Endothelial cell of umbilical vein (primary cell): Measurements from ENCODE around the gene VPS51. TPM values are rescaled to one million over a fixed set of nuclear protein-coding genes. Genes with fewer than 3 reads are reported as not detected.

ENCODE experiments used
- BruUV-seq: library from RNA; stranded (reverse); fragments of 400-500 nt; replicated peaks from 2 replicates; lab custom pipeline; 2021; lab: Mats Ljungman, UMichigan
- CTCF ChIA-PET: fragments of 300-600, 350-600 bp; sonication (Branson Sonifier 250); formaldehyde crosslinking; loops from one replicate; lab custom pipeline; 2021; ENCODE audit warnings: antibody characterized with exemption, inconsistent platforms; lab: Charles Lee
- POLR2A ChIA-PET: fragments of 300-600, 350-600 bp; sonication (Branson Sonifier 250); formaldehyde crosslinking; loops from one replicate; lab custom pipeline; 2021; ENCODE audit warnings: antibody characterized with exemption, inconsistent platforms; lab: Charles Lee
- DNase-seq: peaks from one replicate; pipeline ENCODE4 v3.0.0-alpha.2; 2011; ENCODE audit warnings: low read depth, low spot score
- FAIRE-seq: peaks from 2 replicates; lab custom pipeline; 2011; peaks lifted over from hg19 to GRCh38; lab: Jason Lieb, UNC
- H2AFZ ChIP-seq: 2 replicates; pipeline ENCODE4 v1.6.0; 2012; ENCODE audit warnings: low read depth, low read length, control low read depth, inconsistent platforms
- H3K27ac ChIP-seq: 2 replicates; pipeline ENCODE4 v1.5.1; 2011; ENCODE audit warnings: low read depth, mild to moderate bottlenecking, control low read depth, low read length, moderate library complexity; ENCODE audit not compliant: insufficient read depth
- H3K27me3 ChIP-seq, 2 experiments: 2 replicates each; pipeline versions ENCODE4 v1.6.0 to v1.6.1; 2011; ENCODE audit warnings: low read length in 2 of 2, mixed read lengths in 1 of 2; ENCODE audit not compliant: control insufficient read depth in 2 of 2, insufficient read depth in 2 of 2
- H3K36me3 ChIP-seq, 2 experiments: 2 replicates in 1 of 2; 3 replicates in 1 of 2; pipeline ENCODE4 v1.5.1; 2011; ENCODE audit warnings: low read length in 2 of 2, mild to moderate bottlenecking in 1 of 2, moderate library complexity in 1 of 2; ENCODE audit not compliant: control insufficient read depth in 2 of 2, insufficient read depth in 2 of 2; ENCODE audit errors: extremely low read depth in 1 of 2
- H3K4me1 ChIP-seq: 3 replicates; pipeline ENCODE4 v1.5.1; 2011; ENCODE audit warnings: mild to moderate bottlenecking, low read length; ENCODE audit not compliant: control insufficient read depth, insufficient read depth; ENCODE audit errors: extremely low read depth
- H3K4me2 ChIP-seq: 2 replicates; pipeline ENCODE4 v1.6.1; 2011; ENCODE audit warnings: low read length, control low read depth, mixed read lengths; ENCODE audit not compliant: insufficient read depth
- H3K4me3 ChIP-seq, 3 experiments: fragments of 200-600 bp in 1 of 3; sonication (generic), shearing (Covaris generic) in 1 of 3; replicated peaks in 1 of 3; 2 replicates each; pipeline ENCODE4 v1.5.1; 2011 to 2016; ENCODE audit warnings: control low read depth in 3 of 3, low read length in 3 of 3, mild to moderate bottlenecking in 2 of 3, inconsistent platforms in 1 of 3, low read depth in 1 of 3, moderate library complexity in 1 of 3; ENCODE audit not compliant: insufficient read depth in 1 of 3
- H3K79me2 ChIP-seq: 2 replicates; pipeline ENCODE4 v1.6.0; 2012; ENCODE audit warnings: low read length, inconsistent platforms; ENCODE audit not compliant: control insufficient read depth, insufficient read depth
- H3K9ac ChIP-seq: replicated peaks from 2 replicates; pipeline ENCODE3; 2011; ENCODE audit warnings: low read length, control low read depth; ENCODE audit not compliant: insufficient read depth; ENCODE audit errors: extremely low read depth
- H3K9me1 ChIP-seq: replicated peaks from 3 replicates; pipeline ENCODE4 v1.6.0; 2011; ENCODE audit warnings: mild to moderate bottlenecking, low read length; ENCODE audit not compliant: control insufficient read depth, insufficient read depth; ENCODE audit errors: extremely low read depth
- H3K9me3 ChIP-seq: replicated peaks from 2 replicates; pipeline ENCODE4 v1.5.1; 2012; ENCODE audit warnings: low read length, inconsistent platforms; ENCODE audit not compliant: control insufficient read depth, insufficient read depth
- H4K20me1 ChIP-seq: replicated peaks from 2 replicates; pipeline ENCODE3; 2011; ENCODE audit warnings: mild to moderate bottlenecking, low read length; ENCODE audit not compliant: control insufficient read depth, insufficient read depth; ENCODE audit errors: extremely low read depth
- JUN ChIP-seq: IDR thresholded peaks from 2 replicates; pipeline ENCODE4 v1.6.1; 2011; ENCODE audit warnings: borderline replicate concordance, low read depth; ENCODE audit not compliant: insufficient read length, insufficient read depth
- MAX ChIP-seq: IDR thresholded peaks from 2 replicates; pipeline ENCODE4 v1.6.1; 2011; ENCODE audit not compliant: insufficient read depth, insufficient read length
- dilution Hi-C: fragments of 300-500 bp; cut with MboI; formaldehyde crosslinking; loops from one replicate; pipeline ENCODE4 v1.15.0; 2019; ENCODE audit warnings: low sequenced_read_pairs; ENCODE audit not compliant: extremely low pct_ligation_motif_present
- intact Hi-C: fragments of 100-400 bp; cut with micrococcal nuclease; formaldehyde crosslinking; loops from one replicate; pipeline ENCODE4 v1.10.0; 2022
- polyA plus RNA-seq, 4 experiments: library from polyadenylated mRNA; depleted of rRNA in 3 of 4; stranded (reverse) in 3 of 4; unstranded in 1 of 4; fragments of >200 nt; gene quantifications; 2 replicates each; pipeline versions ENCODE4 v1.2.1 to v1.2.3, GENCODE V29; 2011 to 2012; ENCODE audit warnings: missing spikeins in 1 of 4
- total RNA-seq: library from RNA; stranded (reverse); gene quantifications from 2 replicates; pipeline ENCODE4 v1.2.3, GENCODE V29; 2021

VPS51 gene
- total and polyA plus RNA-seq, 2 donors (not counting 3 experiments of a cell fraction or from before 2014, with no cell fraction given): 108 to 146 TPM

GRCh38 chr11:65151331-65151899 is 55.4 kb downstream of the VPS51 start:
- peaks cover 7% of the 10 kb centered on the region for H3K4me1 ChIP-seq

GRCh38 chr11:65152122-65152521 is 56.1 kb downstream of the VPS51 start:
- Histone ChIP-seq H3K4me1 (peaks cover 7% of the 10 kb centered on the region), H3K4me3 (no peak overlapping the region), H2AFZ (no peak overlapping the region), H3K4me2 (no peak overlapping the region), H3K27ac (no peak overlapping the region), H3K79me2 (no peaks in the 10 kb centered on the region), H3K9ac (no peak overlapping the region), H3K9me3 (no peaks in the 10 kb centered on the region), H3K9me1 (no peaks in the 10 kb centered on the region), H3K27me3 (peaks cover 4 to 7% of the 10 kb centered on the region in 2 experiments), H3K36me3 (no peaks in the 10 kb centered on the region), H4K20me1 (no peaks in the 10 kb centered on the region)
- intact Hi-C loops (no loop called here), dilution Hi-C loops (no loop called here)
- POLR2A ChIA-PET: no interaction called here
- TF ChIP-seq JUN: no peak
- FAIRE-seq (no peak), DNase-seq (no peak)
- CTCF ChIA-PET: no interaction called here
- BruUV-seq: no TSS peak

More at GRCh38 chr11:65151331-65151899, 55.4 kb downstream of the VPS51 start:
- no peak for TF ChIP-seq MAX
- dilution Hi-C loops (no loop called here), intact Hi-C loops (no loop called here)
- Histone ChIP-seq H3K27ac (no peak overlapping the region), H3K27me3 (peaks cover 4 to 7% of the 10 kb centered on the region in 2 experiments), H3K4me2 (no peak overlapping the region), H3K79me2 (no peaks in the 10 kb centered on the region), H3K9me3 (no peaks in the 10 kb centered on the region), H3K9ac (no peak overlapping the region), H3K9me1 (no peaks in the 10 kb centered on the region), H3K4me3 (no peak overlapping the region), H4K20me1 (no peaks in the 10 kb centered on the region), H3K36me3 (no peaks in the 10 kb centered on the region), H2AFZ (no peak overlapping the region)
- DNase-seq (no peak), FAIRE-seq (no peak)
- ChIA-PET POLR2A (no interaction called here), CTCF (no interaction called here)
- BruUV-seq: no TSS peak
